A549 (cell line): ENCODE data around the gene MAP3K5.

ENCODE experiments used
- CHD4 ChIP-seq: fragments of 200-600 bp; sonication (generic); IDR thresholded peaks from 2 replicates; pipeline ENCODE4 v1.6.1; 2016; ENCODE audit warnings: antibody characterized with exemption, mild to moderate bottlenecking, borderline replicate concordance
- KDM1A ChIP-seq: fragments of 200-600 bp; sonication (generic); IDR thresholded peaks from 2 replicates; pipeline ENCODE4 v1.6.1; 2016; ENCODE audit warnings: low read depth, mild to moderate bottlenecking
- MAFK ChIP-seq: fragments of 450-650 bp; IDR thresholded peaks from 2 replicates; pipeline ENCODE4 v1.6.1; 2014; ENCODE audit not compliant: partially characterized antibody
- MAZ ChIP-seq: fragments of 150-350 bp; IDR thresholded peaks from 2 replicates; pipeline ENCODE4 v1.6.1; 2014; ENCODE audit warnings: antibody characterized with exemption, low read depth, low read length, borderline replicate concordance
- MYC ChIP-seq: IDR thresholded peaks from 2 replicates; pipeline ENCODE4 v1.6.1; 2012; ENCODE audit warnings: mild to moderate bottlenecking, inconsistent platforms, low read length, improper control_type of control experiment, borderline replicate concordance
- NR3C1 ChIP-seq: fragments of >200 bp; sonication (Bioruptor Twin); formaldehyde crosslinking; IDR thresholded peaks from 3 replicates; pipeline ENCODE4 v1.6.1; 2017
- POLR2A ChIP-seq: IDR thresholded peaks from 2 replicates; pipeline ENCODE4 v1.6.1; 2012; ENCODE audit warnings: mild to moderate bottlenecking, low read length
- RCOR1 ChIP-seq: fragments of 150-350 bp; IDR thresholded peaks from 2 replicates; pipeline ENCODE4 v1.6.1; 2014; ENCODE audit warnings: antibody characterized with exemption, low read length, low read depth
- SMC3 ChIP-seq: fragments of >200 bp; sonication (Bioruptor Twin); formaldehyde crosslinking; IDR thresholded peaks from 3 replicates; pipeline ENCODE4 v1.6.1; 2018; ENCODE audit warnings: inconsistent platforms
- SREBF2 ChIP-seq: fragments of 450-650 bp; IDR thresholded peaks from 2 replicates; pipeline ENCODE4 v1.6.1; 2014; ENCODE audit warnings: mild to moderate bottlenecking, moderate library complexity
- TF ChIP-seq, protein P1 (sequence below): fragments of >200 bp; sonication (Bioruptor Twin); formaldehyde crosslinking; IDR thresholded peaks from 3 replicates; pipeline ENCODE4 v1.5.1; 2016
- TF ChIP-seq, protein P2 (sequence below): fragments of >200 bp; sonication (Bioruptor Twin); formaldehyde crosslinking; IDR thresholded peaks from 3 replicates; pipeline ENCODE4 v1.6.1; 2016
- TF ChIP-seq, protein P3 (sequence below): IDR thresholded peaks from 2 replicates; pipeline ENCODE4 v1.6.1; 2012

DNA sequence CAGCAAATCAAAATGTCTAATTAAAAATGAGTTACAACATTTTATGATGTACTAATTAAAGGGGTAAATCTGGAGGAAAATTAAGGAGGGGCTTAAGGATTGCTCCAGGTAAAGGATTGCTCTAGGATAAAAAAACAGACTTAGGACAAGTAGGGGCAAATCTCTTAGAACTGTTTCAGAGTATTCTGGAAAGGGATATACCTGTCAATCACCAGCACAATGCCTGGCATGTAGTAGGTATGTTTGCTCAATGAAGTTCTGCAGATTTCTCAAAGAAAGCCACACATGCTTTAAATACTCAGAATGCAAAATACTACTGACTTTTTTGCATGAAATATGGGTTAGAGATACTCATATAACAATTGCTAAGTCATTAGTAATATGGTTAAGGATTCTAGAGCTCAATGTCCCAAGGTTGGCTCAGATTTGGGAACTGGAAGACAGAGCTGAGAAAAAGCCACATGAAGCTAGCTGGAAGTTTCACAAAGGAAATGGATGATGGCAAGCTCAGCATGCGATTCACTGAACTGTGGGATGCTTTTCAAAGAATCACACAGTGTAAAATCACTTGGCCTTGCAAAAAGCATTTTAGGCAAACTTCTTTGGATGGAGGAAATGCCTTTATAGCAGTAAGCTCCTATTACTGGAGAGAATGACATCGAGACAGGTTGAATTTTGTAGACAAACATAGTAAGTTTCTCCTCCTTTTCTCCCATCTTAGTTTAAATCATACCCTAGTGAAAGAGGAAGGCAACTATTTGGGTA is 72.8 kb downstream of the MAP3K5 start:
- TF ChIP-seq, protein P1, sequence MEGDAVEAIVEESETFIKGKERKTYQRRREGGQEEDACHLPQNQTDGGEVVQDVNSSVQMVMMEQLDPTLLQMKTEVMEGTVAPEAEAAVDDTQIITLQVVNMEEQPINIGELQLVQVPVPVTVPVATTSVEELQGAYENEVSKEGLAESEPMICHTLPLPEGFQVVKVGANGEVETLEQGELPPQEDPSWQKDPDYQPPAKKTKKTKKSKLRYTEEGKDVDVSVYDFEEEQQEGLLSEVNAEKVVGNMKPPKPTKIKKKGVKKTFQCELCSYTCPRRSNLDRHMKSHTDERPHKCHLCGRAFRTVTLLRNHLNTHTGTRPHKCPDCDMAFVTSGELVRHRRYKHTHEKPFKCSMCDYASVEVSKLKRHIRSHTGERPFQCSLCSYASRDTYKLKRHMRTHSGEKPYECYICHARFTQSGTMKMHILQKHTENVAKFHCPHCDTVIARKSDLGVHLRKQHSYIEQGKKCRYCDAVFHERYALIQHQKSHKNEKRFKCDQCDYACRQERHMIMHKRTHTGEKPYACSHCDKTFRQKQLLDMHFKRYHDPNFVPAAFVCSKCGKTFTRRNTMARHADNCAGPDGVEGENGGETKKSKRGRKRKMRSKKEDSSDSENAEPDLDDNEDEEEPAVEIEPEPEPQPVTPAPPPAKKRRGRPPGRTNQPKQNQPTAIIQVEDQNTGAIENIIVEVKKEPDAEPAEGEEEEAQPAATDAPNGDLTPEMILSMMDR: no peak
- TF ChIP-seq POLR2A: no peak
- TF ChIP-seq, protein P2, sequence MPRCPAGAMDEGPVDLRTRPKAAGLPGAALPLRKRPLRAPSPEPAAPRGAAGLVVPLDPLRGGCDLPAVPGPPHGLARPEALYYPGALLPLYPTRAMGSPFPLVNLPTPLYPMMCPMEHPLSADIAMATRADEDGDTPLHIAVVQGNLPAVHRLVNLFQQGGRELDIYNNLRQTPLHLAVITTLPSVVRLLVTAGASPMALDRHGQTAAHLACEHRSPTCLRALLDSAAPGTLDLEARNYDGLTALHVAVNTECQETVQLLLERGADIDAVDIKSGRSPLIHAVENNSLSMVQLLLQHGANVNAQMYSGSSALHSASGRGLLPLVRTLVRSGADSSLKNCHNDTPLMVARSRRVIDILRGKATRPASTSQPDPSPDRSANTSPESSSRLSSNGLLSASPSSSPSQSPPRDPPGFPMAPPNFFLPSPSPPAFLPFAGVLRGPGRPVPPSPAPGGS: no peak
- TF ChIP-seq MYC: no peak
- no peak for TF ChIP-seq SMC3
- TF ChIP-seq, protein P3, sequence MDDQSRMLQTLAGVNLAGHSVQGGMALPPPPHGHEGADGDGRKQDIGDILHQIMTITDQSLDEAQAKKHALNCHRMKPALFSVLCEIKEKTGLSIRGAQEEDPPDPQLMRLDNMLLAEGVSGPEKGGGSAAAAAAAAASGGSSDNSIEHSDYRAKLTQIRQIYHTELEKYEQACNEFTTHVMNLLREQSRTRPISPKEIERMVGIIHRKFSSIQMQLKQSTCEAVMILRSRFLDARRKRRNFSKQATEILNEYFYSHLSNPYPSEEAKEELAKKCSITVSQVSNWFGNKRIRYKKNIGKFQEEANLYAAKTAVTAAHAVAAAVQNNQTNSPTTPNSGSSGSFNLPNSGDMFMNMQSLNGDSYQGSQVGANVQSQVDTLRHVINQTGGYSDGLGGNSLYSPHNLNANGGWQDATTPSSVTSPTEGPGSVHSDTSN: no peak
- no peak for TF ChIP-seq MAZ
- no peak for TF ChIP-seq RCOR1
- no peak for TF ChIP-seq SREBF2
- no peak for TF ChIP-seq CHD4
- no peak for TF ChIP-seq KDM1A
- no peak for TF ChIP-seq NR3C1
- TF ChIP-seq MAFK: no peak
